ENCODE results near the gene ARPP19.
A peak's percentile ranks its signal among the peaks of the same experiment; 100 is the strongest.
"Not testable (repeated sequence)": the region's sequence is repeated elsewhere in the genome, so short reads cannot be mapped to it uniquely, and the experiment has no call there.

ARPP19 gene

GRCh38 chr15:52551186-52551585, 17.6 kb downstream of the ARPP19 start:
- not testable (repeated sequence) for DNase-seq (ENCODE audit: low spot score)

- DNase-seq (ENCODE audit: low spot score), result no peak
Observed at GRCh38 chr15:52546031-52546751, 22.6 kb downstream of the ARPP19 start.

GRCh38 chr15:52540374-52541012, 28.3 kb downstream of the ARPP19 start:
- DNase-seq (ENCODE audit: low spot score), result no peak

GRCh38 chr15:52537459-52537858, 31.4 kb downstream of the ARPP19 start:
- DNase-seq (ENCODE audit: low spot score), result no peak

- no peak for DNase-seq (ENCODE audit: low spot score)
Observed at GRCh38 chr15:52532427-52532826, 36.4 kb downstream of the ARPP19 start.

- DNase-seq (ENCODE audit: low spot score), result no peak
Observed at GRCh38 chr15:52529940-52530339, 38.9 kb downstream of the ARPP19 start.

GRCh38 chr15:52529341-52529924, 39.4 kb downstream of the ARPP19 start:
- DNase-seq (ENCODE audit: low spot score), result peak; percentile 10

GRCh38 chr15:52528564-52529340, 40.1 kb downstream of the ARPP19 start, which contains the start of gene MYO5A:
Gene MYO5A (minus strand): TSS chr15:52528880. CDS start chr15:52528806, 74 bp downstream.
- peak; percentile 68 for DNase-seq (ENCODE audit: low spot score)

GRCh38 chr15:52527911-52528563, 40.8 kb downstream of the ARPP19 start:
- DNase-seq (ENCODE audit: low spot score), result peak; percentile 29

GRCh38 chr15:52527196-52527910, 41.5 kb downstream of the ARPP19 start:
- DNase-seq (ENCODE audit: low spot score), result no peak

- no peak for DNase-seq (ENCODE audit: low spot score)
Observed at GRCh38 chr15:52524223-52525136, 44.4 kb downstream of the ARPP19 start.

GRCh38 chr15:52523647-52524046, 45.2 kb downstream of the ARPP19 start:
- no peak for DNase-seq (ENCODE audit: low spot score)

GRCh38 chr15:52523192-52523591, 45.6 kb downstream of the ARPP19 start:
- DNase-seq (ENCODE audit: low spot score), result no peak

GRCh38 chr15:52521682-52522081, 47.1 kb downstream of the ARPP19 start:
- DNase-seq (ENCODE audit: low spot score), result no peak

- DNase-seq (ENCODE audit: low spot score), result no peak
Observed at GRCh38 chr15:52520421-52520820, 48.4 kb downstream of the ARPP19 start.

GRCh38 chr15:52518487-52519371, 50.1 kb downstream of the ARPP19 start:
- no peak for DNase-seq (ENCODE audit: low spot score)

- DNase-seq (ENCODE audit: low spot score), result no peak
Observed at GRCh38 chr15:52517014-52517413, 51.8 kb downstream of the ARPP19 start.

GRCh38 chr15:52515343-52515742, 53.5 kb downstream of the ARPP19 start:
- no peak for DNase-seq (ENCODE audit: low spot score)

- DNase-seq (ENCODE audit: low spot score), result no peak
Observed at GRCh38 chr15:52514482-52514881, 54.3 kb downstream of the ARPP19 start.
